Smooth muscle cell (in vitro differentiated cells): ENCODE results near the gene TGIF2. TPM values are rescaled to one million over a fixed set of nuclear protein-coding genes. Genes with fewer than 3 reads are reported as not detected.

Experiments
- DNase-seq: peaks from one replicate; lab custom pipeline; 2025; ENCODE audit not compliant: unreplicated experiment; lab: John Stamatoyannopoulos, UW
- H2AFZ ChIP-seq: fragments of 200-600 bp; sonication (generic); 2 replicates; pipeline ENCODE4 v1.6.0; 2016; ENCODE audit warnings: antibody characterized with exemption, low read depth, mild to moderate bottlenecking
- H3F3A ChIP-seq: fragments of 200-600 bp; sonication (generic); 2 replicates; pipeline ENCODE4 v1.6.0; 2017; ENCODE audit warnings: antibody characterized with exemption, low read depth
- H3K27ac ChIP-seq: fragments of 200-600 bp; sonication (generic); 2 replicates; pipeline ENCODE4 v1.5.1; 2016; ENCODE audit warnings: low read depth, mild to moderate bottlenecking
- H3K27me3 ChIP-seq: fragments of 200-600 bp; sonication (generic); 2 replicates; pipeline ENCODE4 v1.6.1; 2016; ENCODE audit warnings: low read depth, mild to moderate bottlenecking
- H3K36me3 ChIP-seq: fragments of 200-600 bp; sonication (generic); 2 replicates; pipeline ENCODE4 v1.5.1; 2016; ENCODE audit warnings: low read depth
- H3K4me1 ChIP-seq: fragments of 200-600 bp; sonication (generic); 2 replicates; pipeline ENCODE4 v1.5.1; 2016; ENCODE audit warnings: low read depth
- H3K4me2 ChIP-seq: fragments of 200-600 bp; sonication (generic); 2 replicates; pipeline ENCODE4 v1.6.0; 2016; ENCODE audit warnings: mild to moderate bottlenecking
- H3K4me3 ChIP-seq: fragments of 200-600 bp; sonication (generic); 2 replicates; pipeline ENCODE4 v1.5.1; 2016; ENCODE audit warnings: mild to moderate bottlenecking
- H3K79me2 ChIP-seq: fragments of 200-600 bp; sonication (generic); 2 replicates; pipeline ENCODE4 v1.6.0; 2016; ENCODE audit warnings: low read depth, mild to moderate bottlenecking
- H3K9ac ChIP-seq: fragments of 200-600 bp; sonication (generic); 2 replicates; pipeline ENCODE4 v1.6.0; 2016; ENCODE audit warnings: low read depth
- H3K9me3 ChIP-seq: fragments of 200-600 bp; sonication (generic); replicated peaks from 2 replicates; pipeline ENCODE4 v1.5.1; 2016; ENCODE audit warnings: low read depth
- H4K20me1 ChIP-seq: fragments of 200-600 bp; sonication (generic); 2 replicates; pipeline ENCODE4 v1.6.0; 2016; ENCODE audit warnings: low read depth
- WGBS: methylation state at CpG from one replicate; pipeline ENCODE4 v1.1.7; 2016; ENCODE audit warnings: low lambda C conversion rate; 5-methylcytosine and 5-hydroxymethylcytosine counted together
- polyA plus RNA-seq: library from polyadenylated mRNA; unstranded; fragments of >200 nt; fragmentation: Nextera tagmentation; extraction: Ambion mirVana; gene quantifications from 2 replicates; pipeline ENCODE4 v1.2.1, GENCODE V29; 2016
- total RNA-seq: library from RNA; depleted of rRNA; stranded (reverse); fragments of >200 nt; gene quantifications from 2 replicates; pipeline ENCODE4 v1.2.3, GENCODE V29; 2014
- TF ChIP-seq, protein P1 (sequence below): fragments of 200-600 bp; sonication (generic); IDR thresholded peaks from 2 replicates; pipeline ENCODE4 v1.5.1; 2017; ENCODE audit warnings: borderline replicate concordance, mild to moderate bottlenecking, antibody characterized with exemption; ENCODE audit not compliant: insufficient read depth, poor library complexity, severe bottlenecking

Gene TGIF2
- total and polyA plus RNA-seq, 2 experiments from 2014 or later: 14.5 to 18.1 TPM

DNA sequence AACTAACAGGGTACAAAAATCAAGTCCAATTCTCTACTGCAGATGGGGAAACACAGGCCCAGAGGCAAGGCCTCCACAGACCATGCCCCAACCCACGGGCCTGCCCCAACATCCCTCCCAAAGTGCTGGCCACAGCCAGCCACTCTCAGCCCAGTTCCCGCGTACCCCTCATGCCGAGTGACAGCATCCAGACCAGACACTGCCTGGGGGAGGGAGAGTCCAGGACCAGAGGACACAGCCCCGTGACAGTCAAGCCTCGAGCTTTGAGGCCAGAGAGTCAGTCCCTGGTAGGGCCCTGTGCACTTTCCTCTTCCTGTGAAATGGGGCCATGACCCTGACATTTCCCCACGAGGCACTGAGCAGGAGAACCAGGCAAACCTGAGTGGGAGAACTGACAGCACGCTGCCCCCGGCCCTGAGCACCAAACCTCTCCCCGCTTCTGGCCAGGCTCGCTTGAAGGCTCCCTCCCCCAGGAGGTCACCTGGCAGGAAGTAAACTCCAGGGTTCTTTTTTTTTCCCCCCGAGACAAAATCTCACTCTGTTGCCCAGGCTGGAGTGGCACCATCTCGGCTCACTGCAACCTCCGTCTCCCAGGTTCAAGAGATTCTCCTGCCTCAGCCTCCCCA is 27.2 kb upstream of the TGIF2 start:
- Histone ChIP-seq H3K9me3 (no peaks in the 10 kb centered on the region), H4K20me1 (peaks cover 92% of the 10 kb centered on the region), H3K27ac (peak overlapping the region; percentile 38), H3K79me2 (peaks cover 51% of the 10 kb centered on the region), H3K36me3 (no peaks in the 10 kb centered on the region), H3K9ac (no peak overlapping the region), H3F3A (peaks cover 57% of the 10 kb centered on the region), H3K4me1 (peaks cover 17% of the 10 kb centered on the region), H2AFZ (no peak overlapping the region), H3K4me3 (no peak overlapping the region), H3K4me2 (no peak overlapping the region), H3K27me3 (no peaks in the 10 kb centered on the region)
- 86% methylated on average over 14 of the region's 14 CpGs for WGBS
- TF ChIP-seq, protein P1, sequence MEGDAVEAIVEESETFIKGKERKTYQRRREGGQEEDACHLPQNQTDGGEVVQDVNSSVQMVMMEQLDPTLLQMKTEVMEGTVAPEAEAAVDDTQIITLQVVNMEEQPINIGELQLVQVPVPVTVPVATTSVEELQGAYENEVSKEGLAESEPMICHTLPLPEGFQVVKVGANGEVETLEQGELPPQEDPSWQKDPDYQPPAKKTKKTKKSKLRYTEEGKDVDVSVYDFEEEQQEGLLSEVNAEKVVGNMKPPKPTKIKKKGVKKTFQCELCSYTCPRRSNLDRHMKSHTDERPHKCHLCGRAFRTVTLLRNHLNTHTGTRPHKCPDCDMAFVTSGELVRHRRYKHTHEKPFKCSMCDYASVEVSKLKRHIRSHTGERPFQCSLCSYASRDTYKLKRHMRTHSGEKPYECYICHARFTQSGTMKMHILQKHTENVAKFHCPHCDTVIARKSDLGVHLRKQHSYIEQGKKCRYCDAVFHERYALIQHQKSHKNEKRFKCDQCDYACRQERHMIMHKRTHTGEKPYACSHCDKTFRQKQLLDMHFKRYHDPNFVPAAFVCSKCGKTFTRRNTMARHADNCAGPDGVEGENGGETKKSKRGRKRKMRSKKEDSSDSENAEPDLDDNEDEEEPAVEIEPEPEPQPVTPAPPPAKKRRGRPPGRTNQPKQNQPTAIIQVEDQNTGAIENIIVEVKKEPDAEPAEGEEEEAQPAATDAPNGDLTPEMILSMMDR: no peak
- DNase-seq: no peak

DNA sequence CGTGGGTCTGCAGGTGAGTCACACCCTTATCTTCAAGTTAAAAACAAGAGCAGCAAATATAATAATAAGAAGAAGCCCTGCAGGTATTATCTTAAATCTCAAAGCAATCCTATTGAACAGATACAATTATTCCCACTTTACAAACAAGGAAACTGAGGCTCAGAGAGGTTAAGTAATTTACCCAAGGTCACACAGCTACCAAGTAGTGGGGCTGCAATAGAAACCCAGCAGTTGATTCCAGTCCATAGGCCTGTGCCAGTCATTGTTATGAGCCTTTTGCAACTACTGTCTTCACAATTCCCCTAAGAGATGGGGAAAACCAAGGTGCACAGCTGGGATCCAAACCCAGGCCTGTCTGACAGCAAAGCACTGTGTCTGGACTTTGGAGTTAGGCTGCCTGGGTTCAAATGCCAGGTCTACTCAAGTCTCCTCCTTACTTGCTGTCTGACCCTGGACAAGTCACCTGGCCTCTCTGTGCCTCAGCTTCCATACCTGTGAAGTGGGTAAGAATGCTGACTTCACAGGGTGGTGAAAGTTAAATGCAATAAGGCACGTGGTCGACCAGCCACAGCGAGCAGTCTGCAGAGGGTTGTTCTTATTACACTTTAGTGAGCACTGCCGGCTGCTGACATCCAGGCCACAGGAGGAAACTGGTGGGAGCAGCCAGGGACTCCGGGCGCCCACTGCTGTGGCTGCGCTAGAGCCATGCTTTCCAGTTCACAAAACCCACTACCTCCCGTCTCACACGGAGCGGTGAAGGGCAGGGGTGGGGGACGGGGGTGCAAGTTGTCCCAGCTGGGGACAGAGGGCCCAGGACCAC is 26.0 kb upstream of the TGIF2 start:
- Histone ChIP-seq H3K4me2 (no peak overlapping the region), H3K27me3 (no peaks in the 10 kb centered on the region), H3K9ac (no peak overlapping the region), H3K4me1 (peaks cover 17% of the 10 kb centered on the region), H3K36me3 (no peaks in the 10 kb centered on the region), H3K27ac (no peak overlapping the region), H3K79me2 (peaks cover 39% of the 10 kb centered on the region), H4K20me1 (peaks cover 84% of the 10 kb centered on the region), H3K9me3 (no peaks in the 10 kb centered on the region), H2AFZ (no peak overlapping the region), H3K4me3 (no peak overlapping the region), H3F3A (peaks cover 58% of the 10 kb centered on the region)
- no peak for DNase-seq
- 92% methylated on average over 11 of the region's 12 CpGs for WGBS
- TF ChIP-seq, protein P1: no peak

DNA sequence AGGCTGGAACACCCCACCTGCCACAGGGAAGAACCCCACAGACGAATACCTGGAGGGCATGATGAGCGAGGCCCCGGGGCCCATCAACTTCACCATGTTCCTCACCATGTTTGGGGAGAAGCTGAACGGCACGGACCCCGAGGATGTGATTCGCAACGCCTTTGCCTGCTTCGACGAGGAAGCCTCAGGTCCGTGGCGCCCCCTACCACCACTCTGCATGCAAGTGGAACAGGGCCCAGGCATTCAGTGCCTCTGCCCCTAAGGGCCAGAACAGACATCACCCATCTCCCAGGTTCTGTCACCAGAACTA is 25.4 kb upstream of the TGIF2 start:
- Histone ChIP-seq H3K4me3 (no peak overlapping the region), H3K4me2 (no peak overlapping the region), H3K36me3 (no peaks in the 10 kb centered on the region), H3K27me3 (no peaks in the 10 kb centered on the region), H3K27ac (no peak overlapping the region), H3K9me3 (no peaks in the 10 kb centered on the region), H3K79me2 (peaks cover 34% of the 10 kb centered on the region), H3K9ac (no peak overlapping the region), H4K20me1 (peaks cover 78% of the 10 kb centered on the region), H3F3A (peaks cover 58% of the 10 kb centered on the region), H3K4me1 (peaks cover 11% of the 10 kb centered on the region), H2AFZ (no peak overlapping the region)
- no peak for DNase-seq
- TF ChIP-seq, protein P1: no peak
- 88% methylated on average over 12 of the region's 12 CpGs for WGBS
